Stimulated activated CD4-positive, alpha-beta T cell treated with anti-CD3 and anti-CD28 coated beads, Interleukin-4, amount 100 ng/mL, for 4 hours (primary cell): ENCODE results near the gene LEF1.

Experiments used
- DNase-seq, 2 experiments: peaks; one replicate each; pipeline ENCODE4 v3.0.0-alpha.2; 2020

Gene LEF1

DNA sequence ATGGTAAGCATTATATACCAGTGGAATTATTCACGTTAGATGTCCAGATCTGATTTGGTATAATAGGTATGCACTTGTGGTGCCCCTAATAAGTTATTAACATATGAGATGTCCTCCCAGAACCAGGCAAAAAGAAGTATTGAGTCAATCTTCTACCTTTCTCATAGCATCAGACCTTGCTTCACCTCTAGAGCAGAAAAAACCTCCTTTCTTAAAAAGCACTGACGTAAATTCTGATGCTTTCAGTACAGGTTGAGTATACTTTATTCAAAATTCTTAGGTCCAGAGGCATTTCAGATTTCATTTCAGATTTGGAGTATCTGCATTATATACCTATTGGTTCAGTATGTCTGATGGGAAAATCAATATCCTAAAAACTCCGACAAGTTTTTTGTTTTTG lies 22.4 kb downstream of the LEF1 start:
- no peak for DNase-seq

DNA sequence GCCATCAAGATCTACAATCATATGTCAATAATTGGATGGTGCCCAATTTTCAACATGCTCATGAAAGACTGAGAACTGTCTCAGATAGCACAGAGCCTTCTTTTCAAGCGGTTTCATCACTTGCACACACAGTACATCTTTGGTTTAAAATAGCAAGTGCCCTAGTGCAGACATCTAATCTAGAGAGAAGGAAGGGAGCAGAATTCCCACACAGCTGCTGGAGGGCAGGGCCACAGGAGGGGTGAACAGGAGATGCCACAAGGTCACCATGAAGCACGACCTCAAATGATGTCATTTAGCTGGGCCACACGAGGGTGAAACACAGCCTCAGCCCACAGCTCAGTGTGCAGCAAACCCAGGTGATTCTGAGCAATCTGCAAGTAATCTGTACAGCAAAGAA lies 24.3 kb downstream of the LEF1 start:
- DNase-seq = no peak

DNA sequence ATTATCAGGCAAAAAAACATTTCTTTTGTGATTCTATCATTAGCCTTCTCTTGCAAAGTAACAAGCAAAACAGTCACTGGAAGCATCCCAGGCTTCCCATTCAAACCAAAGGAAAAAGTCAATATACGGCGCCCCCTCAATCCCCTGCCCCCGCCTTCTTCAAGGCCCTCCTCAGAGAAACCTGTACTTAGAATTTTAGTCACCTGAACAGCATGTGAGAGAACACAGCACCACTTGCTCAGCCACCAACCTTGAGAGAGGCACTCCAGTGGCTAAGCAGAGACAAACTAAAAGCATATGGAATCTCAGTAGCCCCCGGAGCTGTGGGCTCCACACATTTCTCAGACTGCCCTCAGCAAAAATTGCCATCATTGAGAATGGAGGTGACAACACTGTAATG lies 25.2 kb downstream of the LEF1 start:
- DNase-seq = no peak

DNA sequence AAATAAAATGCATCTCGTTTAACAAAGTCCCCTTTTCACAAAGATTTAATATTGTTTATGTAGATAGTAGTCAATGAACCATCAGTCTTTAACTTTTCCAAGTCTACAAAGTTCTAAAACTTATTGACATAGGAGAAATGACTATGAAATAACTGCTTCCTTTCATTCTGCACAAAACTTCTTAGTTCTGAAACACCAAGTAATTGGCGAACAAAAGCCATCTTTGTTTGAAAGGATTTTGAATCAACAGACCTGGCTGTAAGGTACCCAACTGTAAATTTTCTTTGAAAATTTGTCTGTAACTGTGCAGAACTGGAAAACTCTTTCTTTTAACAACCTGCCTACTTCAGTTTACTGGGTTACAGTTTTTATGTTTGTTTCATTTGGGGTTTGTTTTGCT lies 25.9 kb downstream of the LEF1 start:
- DNase-seq = no peak

DNA sequence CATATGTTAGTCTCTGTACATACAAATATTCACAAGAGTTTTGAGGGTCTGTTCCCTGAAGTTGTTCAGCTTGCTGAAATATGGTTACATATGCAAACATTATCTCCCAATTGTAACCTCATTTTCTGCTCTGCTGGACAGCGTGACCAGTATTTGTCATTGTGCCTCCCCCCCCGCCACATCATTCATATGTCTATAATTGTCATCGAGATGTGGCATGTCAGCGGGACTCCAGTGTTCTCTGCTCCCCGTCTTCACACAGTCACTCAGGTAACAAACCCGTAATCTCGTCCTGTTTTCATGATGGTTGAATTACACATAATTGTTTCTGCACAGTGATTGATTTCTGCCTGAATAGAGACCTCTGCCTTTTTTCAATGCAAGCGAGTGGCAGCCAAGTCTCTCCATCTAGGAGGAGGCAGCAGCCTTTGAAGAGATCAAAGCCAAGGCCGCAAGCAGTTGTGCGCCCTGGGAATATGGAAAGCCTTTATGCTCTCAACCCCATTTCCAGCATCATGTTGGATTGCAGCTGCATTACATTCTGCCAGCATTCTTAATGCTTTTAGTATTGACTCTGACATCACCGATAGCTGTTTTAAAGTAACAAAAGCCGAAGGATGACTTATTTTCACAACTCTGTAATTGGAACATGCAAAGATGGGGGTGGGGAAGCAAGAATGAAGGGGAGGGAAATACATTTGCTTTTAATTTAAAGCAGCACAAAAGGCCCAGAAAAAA lies 27.4 kb downstream of the LEF1 start:
- DNase-seq = no peak

DNA sequence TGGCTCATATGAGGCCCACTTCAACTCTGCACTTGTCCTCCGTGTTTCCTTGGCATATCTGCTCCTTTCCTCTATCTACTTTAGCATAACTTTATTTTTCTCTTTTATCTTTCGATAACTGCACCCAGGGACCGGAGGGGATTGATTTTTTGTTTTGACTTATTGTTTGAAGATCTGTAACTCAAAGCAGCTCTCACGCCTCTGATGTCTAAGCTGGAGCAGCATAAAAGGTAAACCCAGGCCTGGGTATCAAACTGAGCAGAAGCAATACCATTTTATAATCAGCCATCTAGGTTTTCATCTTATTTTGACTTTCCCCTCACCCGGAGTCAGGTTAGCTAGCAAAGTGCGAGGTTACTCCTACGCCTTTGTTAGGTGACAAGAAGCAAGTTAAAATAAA lies 28.4 kb downstream of the LEF1 start:
- no peak for DNase-seq

DNA sequence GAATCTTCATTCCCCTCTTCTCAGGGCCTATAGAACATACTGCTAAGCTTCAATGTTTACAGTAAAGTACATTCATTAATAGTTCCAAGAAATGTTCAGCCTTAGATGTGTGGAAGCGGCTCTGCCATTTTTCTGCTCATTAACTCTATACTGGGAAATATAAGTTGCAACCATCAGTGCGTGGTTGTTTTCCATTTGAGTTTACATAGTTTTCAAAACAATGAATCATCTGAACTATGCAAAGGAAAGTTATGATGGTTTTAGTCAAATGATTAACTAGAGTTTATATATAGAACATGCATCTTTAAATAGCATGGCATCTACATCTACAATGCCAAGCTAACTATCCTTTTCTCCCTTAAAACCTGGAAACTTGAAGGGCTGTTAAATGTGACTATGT lies 29.6 kb downstream of the LEF1 start:
- no peak for DNase-seq

DNA sequence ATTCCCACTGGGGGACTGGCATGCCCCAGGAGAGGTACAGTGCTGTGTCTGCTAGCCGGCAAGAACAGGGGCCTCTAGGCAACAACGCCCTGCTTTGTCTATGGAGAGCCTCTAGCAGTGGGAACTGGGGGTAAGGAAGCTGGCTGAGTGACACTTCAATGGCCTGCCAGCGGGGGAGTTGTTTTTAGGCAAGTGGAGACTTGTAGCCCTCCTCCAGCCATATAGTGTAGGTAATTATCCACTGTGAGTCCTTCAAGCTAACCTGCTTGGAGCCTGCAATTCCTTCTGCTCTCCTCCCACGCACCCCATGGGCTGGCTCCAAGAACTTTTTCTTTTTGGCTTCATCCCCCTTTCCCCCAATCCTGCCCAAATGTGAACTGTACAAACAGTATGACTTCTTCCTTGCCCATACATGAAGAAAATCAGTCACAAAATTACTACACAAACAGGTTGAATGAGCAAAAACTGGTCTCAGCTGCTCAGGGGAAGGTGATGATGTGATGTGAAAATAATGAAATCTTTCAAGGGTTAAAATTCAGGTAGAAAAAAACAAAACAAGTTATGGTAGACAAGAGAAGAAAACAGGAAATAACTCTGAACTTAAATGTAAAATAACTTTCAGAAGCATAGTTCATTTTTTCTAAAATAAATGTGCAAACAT lies 33.1 kb downstream of the LEF1 start:
- no peak for DNase-seq

DNA sequence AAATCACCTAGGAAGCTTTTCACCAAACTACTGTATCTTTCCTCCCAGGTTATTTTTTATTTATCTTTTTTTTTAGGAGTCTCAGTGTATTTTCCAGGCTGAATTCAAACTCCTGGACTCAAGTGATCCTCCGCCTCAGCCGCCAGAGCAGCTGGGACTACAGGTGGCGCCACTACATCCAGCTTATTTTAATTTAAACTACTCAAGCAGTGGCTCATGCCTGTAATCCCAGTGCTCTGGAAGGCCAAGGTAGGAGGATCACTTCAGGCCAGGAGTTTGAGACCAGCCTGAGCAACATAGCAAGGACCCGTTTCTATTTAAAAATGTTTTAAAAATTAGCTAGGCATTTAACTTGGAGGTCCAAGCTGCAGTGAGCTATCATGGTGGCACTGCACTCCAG lies 37.8 kb downstream of the LEF1 start:
- DNase-seq = no peak

DNA sequence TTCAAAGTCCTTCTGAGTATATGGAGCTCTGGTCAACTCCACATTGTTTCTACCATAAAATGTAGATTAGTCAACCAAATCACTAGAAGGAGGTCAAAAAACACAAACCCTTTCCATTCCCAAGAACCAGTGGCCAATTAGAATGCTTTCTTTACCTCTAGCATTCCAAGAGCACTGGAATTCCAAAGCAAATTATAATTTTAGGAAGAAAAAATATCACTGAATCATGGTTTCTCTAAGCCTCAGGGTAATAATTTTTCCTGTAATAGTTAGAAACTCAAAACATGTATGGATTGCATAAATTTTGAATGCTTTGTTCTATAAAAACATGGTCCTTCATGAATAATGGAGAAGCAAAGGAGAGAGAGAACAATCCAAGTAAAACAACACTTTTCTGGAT lies 39.5 kb downstream of the LEF1 start:
- DNase-seq = no peak

DNA sequence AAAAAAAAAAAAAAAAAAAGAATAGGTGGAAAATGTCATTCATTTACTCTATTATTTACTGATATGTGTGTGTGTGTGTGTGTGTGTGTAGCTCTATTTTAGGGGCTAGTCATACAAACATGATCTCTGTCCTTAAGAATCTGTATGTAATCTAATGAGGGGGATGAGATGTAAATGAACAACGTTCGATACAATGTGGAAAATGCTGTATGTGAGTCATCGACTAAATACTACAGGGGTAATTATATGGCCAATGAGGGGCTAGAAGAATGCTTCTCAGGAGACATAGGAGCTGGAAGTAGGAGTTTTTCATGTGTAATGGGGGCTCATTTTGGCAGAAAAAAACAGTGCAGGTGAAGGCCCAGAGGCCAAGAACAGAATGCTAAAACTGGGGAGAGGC lies 41.9 kb downstream of the LEF1 start:
- DNase-seq = no peak

DNA sequence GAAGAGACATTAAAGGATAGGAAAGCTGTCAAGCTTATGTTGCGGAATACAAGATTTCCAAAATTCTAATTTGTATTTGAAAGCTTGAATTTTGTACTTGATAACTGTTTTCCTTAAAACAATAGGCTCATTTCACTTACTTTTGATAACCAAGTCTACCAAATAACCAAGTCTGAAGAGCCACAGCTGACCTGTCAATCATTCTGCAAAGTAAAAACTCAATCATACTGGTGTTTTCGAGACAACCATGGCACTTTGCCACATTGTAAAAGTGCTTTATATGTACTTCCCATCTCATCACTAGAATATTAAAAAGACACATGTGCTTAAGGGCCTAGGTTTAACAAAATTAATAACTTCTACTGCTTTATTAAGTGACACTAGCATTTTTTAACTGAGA lies 47.9 kb downstream of the LEF1 start:
- no peak for DNase-seq

DNA sequence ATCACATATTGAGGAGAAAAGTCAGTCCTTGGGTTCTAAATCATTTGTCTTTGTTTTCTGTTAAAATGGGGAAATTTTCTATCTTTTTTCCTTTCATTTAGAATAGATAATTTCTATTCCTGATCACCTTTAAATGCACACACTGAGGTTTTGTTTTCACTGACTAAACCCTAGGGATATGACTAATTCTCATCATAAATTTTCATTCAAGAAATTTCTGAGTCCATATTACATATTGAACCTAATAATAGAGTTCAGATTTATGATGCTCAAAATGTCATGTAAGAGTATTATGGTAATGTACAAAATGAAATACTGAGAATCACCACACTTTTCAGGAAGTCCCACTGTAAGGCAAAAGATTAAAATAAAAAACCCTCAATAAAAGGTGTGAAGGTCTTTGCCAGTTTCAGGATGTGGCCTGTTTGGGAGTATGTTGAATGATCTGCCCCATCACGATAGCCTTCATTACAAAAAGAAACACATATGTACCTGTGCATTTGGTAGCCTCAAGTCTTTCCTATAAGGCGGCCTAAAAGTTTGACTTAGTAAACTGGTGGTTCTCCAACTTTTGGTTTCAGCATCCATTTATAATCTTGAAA lies 49.4 kb downstream of the LEF1 start:
- no peak for DNase-seq

DNA sequence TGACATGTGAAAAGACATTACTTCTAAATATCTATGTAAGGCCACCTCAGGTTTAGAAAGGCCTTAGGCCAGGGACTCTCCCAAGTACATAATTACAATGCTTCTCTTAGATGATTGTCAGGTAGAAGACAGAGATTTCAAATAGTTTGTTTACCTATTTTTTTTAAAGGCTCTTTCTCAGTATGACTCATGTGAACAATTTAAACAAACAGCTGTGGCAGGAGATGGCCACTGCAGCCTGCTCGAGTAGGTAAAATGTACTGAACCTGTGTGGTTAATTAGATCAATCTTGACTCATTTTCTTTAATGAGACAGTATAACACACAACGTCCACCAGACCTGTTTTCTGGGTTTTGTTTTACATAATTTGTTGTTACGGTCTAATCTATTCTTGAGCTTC lies 50.2 kb downstream of the LEF1 start:
- no peak for DNase-seq

DNA sequence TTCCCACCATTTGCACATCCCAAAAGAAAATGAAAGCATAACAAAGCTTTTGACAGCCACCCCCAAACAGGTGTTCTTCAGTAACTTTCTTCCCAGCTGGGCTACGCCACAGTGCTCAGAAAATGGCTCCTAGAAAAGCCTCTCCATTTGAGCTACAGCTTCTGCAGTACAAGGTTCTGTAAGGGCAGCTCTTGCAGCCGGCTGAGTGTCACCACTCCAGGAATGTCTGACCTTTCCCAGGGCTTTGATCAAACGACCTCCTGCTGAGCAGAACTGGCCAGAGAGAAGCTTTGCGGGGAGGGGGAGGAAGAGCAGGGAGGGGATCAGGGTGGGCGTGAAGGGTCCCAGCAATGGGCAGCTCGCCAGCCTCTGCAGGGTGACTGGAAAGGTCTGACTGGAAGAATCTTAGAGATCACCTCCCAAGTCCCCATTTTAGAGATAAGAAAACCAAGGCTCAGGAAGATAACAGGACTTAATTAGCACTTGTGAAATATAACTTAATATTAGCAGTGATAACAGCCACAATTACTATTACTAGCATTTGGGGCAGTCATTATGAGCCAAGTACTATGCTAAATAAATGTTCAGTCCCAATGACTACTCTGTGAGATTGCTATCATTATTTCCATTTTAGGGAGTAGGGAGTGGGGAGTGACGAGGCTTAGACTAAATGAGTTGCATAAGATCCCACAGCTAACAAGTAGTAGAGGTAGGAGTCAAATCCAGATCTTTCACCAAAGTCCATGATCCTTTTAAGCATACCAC lies 51.1 kb downstream of the LEF1 start:
- DNase-seq = no peak

DNA sequence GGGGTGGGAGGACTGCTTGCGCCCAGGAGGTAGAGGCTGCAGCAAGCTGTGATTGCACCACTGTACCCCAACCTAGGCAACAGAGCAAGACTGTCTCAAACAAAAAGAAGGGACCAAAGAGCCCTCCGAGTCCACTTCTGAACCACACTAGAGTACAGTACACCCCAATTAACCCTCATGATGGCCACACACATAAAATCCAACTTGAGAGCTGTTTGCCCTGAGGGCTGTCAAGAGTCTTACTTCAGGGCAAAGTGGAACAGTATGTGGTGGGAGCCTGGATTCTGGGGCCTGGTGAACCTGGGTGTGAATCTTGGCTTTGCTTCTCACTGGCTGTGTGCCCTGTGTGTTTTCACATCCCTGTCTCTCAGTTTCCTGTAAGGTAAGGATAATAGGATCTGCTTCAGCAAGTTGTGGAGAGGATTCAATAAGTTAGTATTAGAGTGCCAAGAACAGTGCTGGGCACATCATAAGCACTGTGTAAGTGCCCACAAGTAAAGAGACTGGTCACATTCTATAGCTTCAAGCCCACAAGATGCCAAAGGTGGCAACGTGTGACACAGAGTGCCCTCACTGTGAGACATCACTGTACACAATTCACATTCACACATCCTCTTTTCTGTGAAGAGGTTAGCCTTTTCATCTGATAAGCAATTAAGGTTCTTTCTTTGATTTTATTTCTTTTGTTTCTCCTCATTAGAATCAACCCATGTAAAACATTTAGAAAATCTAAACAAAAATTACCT lies 52.1 kb downstream of the LEF1 start:
- peak in 1 of 2 experiments; percentile 40 for DNase-seq

DNA sequence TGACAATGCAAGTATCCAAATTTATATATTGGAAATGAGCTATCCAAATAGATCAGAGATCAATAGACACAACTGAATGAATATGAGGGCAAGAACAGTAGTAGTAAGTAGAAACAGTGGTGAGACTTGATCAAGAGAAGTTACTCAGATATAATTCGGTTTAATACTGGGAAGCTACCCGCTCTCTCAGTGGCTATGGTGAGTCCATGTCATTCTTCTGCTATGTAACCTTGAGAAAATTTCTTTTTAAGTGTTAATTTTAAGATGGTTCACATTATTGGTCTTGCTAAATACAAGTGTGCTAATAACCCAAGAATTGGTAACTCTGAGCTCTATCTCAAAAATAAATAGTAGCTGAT lies 53.6 kb downstream of the LEF1 start:
- DNase-seq = no peak

DNA sequence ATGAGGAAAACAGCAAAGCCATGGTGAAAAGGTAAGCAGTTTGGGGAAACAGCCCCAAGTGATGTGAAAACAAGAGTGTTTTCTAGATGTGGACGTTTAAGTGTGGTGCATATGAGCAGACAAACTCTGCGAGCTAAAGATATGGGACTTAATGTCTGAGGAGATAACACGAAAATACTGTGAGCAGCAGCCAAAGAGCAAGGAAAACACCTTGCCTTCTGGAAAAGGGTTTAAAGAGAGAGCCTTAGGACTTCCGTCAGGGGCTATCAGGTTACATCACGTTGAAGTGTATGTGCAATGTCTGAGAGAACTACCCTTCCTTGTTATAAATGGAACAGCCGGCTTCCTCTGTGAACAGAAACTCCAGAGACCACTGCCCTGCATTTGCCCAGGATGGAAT lies 54.2 kb downstream of the LEF1 start:
- DNase-seq = no peak

DNA sequence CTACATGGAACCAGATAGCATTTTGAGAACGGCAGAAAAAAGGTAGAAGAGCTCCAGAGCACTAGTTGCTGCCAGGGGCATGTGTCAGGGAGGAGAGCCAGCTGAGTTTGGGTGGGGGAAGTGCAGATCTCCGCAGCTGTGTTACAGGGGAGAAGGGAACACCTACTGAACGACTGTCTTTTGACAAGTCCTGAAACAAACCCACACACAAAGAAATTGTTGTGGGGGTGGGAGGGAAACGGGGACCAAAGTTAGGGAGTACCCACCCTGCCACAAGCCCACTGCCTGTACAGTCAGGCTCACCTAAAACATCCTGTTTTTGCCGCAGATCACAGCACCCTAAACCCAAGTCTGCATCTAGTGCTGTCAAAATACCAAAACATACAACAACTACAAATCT lies 55.5 kb downstream of the LEF1 start:
- peak in 1 of 2 experiments; percentile 54 for DNase-seq

DNA sequence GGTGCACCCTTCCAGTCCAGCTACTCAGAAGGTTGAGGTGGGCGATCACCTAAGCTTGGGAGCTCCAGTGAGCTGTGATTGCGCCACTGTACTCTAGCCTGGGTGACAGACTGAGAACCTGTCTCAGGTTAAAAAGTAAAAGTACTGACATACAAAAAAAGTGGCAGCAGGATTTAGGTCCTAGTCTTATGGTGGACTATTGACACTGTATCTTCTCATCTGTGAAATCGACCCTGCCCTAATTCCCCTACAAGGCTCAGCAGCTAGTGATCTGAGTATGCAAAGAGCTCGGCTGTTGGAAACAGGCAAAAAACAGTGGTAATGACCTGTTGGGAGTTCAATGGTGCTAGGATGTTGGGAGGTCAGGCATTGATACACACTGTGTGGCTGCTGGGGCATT lies 57.0 kb downstream of the LEF1 start:
- no peak for DNase-seq

DNA sequence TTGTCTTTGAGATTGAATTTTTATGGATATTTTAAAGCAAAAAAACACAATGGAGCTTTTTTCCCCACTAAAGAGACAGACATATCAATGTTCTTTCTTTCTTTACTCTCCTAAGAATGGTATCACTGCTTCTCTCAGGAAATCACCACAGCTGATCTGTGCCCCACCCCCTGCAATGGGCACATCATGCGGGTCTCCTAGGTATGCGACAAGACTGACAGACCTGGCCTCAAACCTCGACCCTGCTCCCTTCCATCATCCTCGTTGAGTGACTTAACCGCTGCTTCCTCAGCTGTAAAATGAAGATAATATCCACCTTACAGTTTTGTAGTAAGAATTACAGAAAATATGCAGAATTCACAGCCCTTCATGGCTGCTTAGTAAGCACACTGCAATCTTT lies 58.3 kb downstream of the LEF1 start:
- DNase-seq = no peak

DNA sequence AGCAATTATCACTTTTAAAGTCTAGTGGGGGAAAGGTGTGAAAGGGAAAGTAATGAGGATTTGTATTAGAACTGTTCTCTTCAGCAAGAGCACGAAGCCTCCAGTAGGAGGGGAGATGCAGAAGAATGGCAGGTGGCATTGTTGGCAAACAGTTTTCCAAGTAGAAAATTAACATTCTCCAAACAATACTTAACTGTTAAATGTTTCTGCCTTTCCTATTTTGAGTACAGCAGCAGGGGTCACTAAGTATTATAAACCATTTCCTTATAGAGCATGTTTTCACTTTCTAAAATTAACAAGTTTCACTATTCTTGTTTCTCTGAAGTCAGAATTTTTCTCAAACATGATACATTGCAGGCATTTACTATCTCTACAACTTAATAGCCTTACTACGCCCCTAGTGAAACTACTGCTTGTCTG lies 58.7 kb downstream of the LEF1 start:
- DNase-seq = no peak

DNA sequence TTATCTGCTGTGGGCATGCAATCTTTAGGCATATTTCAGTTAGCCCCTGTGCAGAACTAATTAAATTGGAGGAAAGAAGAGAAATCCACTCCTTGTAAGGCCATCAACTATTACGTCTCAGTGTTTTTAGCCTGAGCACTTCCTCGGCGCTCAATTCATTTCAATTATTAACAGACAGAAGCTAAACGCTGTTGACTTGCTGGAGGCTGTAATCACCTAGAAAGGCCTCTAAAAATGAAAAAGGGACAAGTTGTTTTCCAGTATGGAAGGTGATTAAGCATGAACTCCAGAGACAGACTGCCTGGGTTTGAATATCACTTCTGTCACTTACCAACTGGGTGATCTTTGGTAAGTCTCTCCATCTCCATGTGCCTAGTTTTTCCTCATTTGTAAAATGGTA lies 59.6 kb downstream of the LEF1 start:
- DNase-seq = no peak
